Measurements from ENCODE around the gene C3orf20. TPM values are rescaled to one million over a fixed set of nuclear protein-coding genes. Genes with fewer than 3 reads are reported as not detected.

C3orf20 gene
- total and polyA plus RNA-seq, 2 of the 4 experiments (the other 2 are of a cell fraction), result not detected

DNA sequence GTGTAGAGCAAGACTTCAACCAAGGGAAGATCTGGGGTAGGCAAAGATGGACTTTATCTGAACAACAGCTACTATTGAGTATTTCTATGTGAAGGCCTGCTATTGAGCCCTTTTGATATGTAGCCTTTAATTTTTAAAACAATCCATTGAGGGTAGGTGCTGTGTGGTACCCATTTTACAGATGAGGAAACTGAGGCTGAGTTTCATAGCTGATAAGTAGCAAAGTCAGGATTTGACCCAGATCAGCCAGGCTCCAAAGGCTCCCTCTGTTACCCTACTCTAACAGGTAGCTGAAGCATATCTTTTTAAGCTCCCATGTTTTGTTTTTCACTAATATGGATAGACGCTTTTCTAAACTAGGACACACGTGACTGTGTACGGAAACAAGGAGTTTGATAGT lies 141.4 kb downstream of the C3orf20 start:
- 80% methylated on average over 2 of the region's 3 CpGs; no CpG with 5 or more reads in 1 of the 2 experiments for WGBS, 2 experiments (ENCODE audit: extremely low coverage in 2 of 2, insufficient read length in 1 of 2)
- Histone ChIP-seq H3K9me3 (ENCODE audit: control insufficient read depth, insufficient read depth, low read length) (no peaks in the 10 kb centered on the region), H3K27me3 (ENCODE audit: control insufficient read depth, insufficient read depth, low read length) (peaks cover 21% of the 10 kb centered on the region), H3K27ac (ENCODE audit: insufficient read depth, low read length) (no peak overlapping the region), H2AK9ac (replicated peaks; ENCODE audit: low read depth, low read length, poor library complexity) (no peak overlapping the region), H3K4me1 (ENCODE audit: control insufficient read depth, insufficient read depth, low read length) (no peaks in the 10 kb centered on the region), H2BK120ac (ENCODE audit: low read depth, low read length) (no peak overlapping the region), H3K4me3 (ENCODE audit: insufficient read depth, low read depth, low read length) (no peak overlapping the region), H3K4ac (ENCODE audit: low read depth, low read length) (no peak overlapping the region), H2BK15ac (ENCODE audit: low read depth, low read length) (no peak overlapping the region), H2AK5ac (ENCODE audit: low read depth, low read length) (no peak overlapping the region), H3K14ac (replicated peaks; ENCODE audit: low read depth, low read length) (no peak overlapping the region), H2BK20ac (ENCODE audit: low read depth, low read length) (no peak overlapping the region), H4K8ac (ENCODE audit: low read depth in 2 of 2, low read length in 2 of 2) (no peak overlapping the region), H3K4me2 (ENCODE audit: low read depth, low read length) (no peak overlapping the region), H4K20me1 (ENCODE audit: insufficient read depth, low read length) (no peaks in the 10 kb centered on the region), H4K5ac (ENCODE audit: low read depth, low read length) (no peak overlapping the region), H3K23ac (ENCODE audit: low read depth, low read length) (no peak overlapping the region), H3K56ac (ENCODE audit: extremely low read depth, insufficient read depth, low read length) (no peak overlapping the region), H3K18ac (ENCODE audit: low read depth, low read length) (no peak overlapping the region), H4K91ac (ENCODE audit: insufficient read depth, low read depth, low read length) (no peak overlapping the region), H2AFZ (replicated peaks; ENCODE audit: low read length, poor library complexity) (no peak overlapping the region), H3K36me3 (ENCODE audit: control insufficient read depth, insufficient read depth, low read length) (no peaks in the 10 kb centered on the region), H3K9me1 (ENCODE audit: insufficient read depth, low read length) (no peaks in the 10 kb centered on the region), H3K79me1 (ENCODE audit: low read depth in 1 of 2, low read length in 2 of 2) (no peaks in the 10 kb centered on the region), H3K9ac (ENCODE audit: low read depth, low read length) (no peak overlapping the region), H2BK5ac (ENCODE audit: low read depth, low read length, poor library complexity, severe bottlenecking) (no peak overlapping the region)
- intact Hi-C loops (cut with micrococcal nuclease), result no loop called here
- no peak for ATAC-seq (ENCODE audit: low read depth)
- TF ChIP-seq MXI1 (IDR thresholded peaks at IDR 0.05; ENCODE audit: borderline replicate concordance, low read depth, low read length) (no peak), CEBPB (IDR thresholded peaks at IDR 0.05; ENCODE audit: low read depth, low read length) (no peak), RCOR1 (IDR thresholded peaks at IDR 0.05; ENCODE audit: insufficient replicate concordance, low read length) (no peak), NFE2L2 (IDR thresholded peaks at IDR 0.05; ENCODE audit: low read depth, low read length) (no peak), BHLHE40 (IDR thresholded peaks at IDR 0.05; ENCODE audit: low read depth, low read length) (no peak), MAZ (IDR thresholded peaks at IDR 0.05; ENCODE audit: borderline replicate concordance, low read depth, low read length) (no peak), POLR2A (IDR thresholded peaks at IDR 0.05; ENCODE audit: low read depth, low read length) (no peak), SMC3 (IDR thresholded peaks at IDR 0.05; ENCODE audit: low read depth, low read length) (no peak), RAD21 (IDR thresholded peaks at IDR 0.05; ENCODE audit: low read length) (no peak), MAFK (IDR thresholded peaks at IDR 0.05; ENCODE audit: low read depth, low read length) (no peak), RFX5 (IDR thresholded peaks at IDR 0.05; ENCODE audit: low read depth, low read length) (no peak), CHD1 (IDR thresholded peaks at IDR 0.05; ENCODE audit: low read depth, low read length) (no peak), FOS (IDR thresholded peaks at IDR 0.05; ENCODE audit: low read depth, low read length) (no peak)
- TF ChIP-seq, protein P1, sequence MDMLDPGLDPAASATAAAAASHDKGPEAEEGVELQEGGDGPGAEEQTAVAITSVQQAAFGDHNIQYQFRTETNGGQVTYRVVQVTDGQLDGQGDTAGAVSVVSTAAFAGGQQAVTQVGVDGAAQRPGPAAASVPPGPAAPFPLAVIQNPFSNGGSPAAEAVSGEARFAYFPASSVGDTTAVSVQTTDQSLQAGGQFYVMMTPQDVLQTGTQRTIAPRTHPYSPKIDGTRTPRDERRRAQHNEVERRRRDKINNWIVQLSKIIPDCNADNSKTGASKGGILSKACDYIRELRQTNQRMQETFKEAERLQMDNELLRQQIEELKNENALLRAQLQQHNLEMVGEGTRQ (IDR thresholded peaks at IDR 0.05; ENCODE audit: low read depth, low read length), result no peak
- TF ChIP-seq, protein P2, sequence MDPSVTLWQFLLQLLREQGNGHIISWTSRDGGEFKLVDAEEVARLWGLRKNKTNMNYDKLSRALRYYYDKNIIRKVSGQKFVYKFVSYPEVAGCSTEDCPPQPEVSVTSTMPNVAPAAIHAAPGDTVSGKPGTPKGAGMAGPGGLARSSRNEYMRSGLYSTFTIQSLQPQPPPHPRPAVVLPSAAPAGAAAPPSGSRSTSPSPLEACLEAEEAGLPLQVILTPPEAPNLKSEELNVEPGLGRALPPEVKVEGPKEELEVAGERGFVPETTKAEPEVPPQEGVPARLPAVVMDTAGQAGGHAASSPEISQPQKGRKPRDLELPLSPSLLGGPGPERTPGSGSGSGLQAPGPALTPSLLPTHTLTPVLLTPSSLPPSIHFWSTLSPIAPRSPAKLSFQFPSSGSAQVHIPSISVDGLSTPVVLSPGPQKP (IDR thresholded peaks at IDR 0.05; ENCODE audit: borderline replicate concordance, low read depth, low read length), result no peak
- TF ChIP-seq, protein P3, sequence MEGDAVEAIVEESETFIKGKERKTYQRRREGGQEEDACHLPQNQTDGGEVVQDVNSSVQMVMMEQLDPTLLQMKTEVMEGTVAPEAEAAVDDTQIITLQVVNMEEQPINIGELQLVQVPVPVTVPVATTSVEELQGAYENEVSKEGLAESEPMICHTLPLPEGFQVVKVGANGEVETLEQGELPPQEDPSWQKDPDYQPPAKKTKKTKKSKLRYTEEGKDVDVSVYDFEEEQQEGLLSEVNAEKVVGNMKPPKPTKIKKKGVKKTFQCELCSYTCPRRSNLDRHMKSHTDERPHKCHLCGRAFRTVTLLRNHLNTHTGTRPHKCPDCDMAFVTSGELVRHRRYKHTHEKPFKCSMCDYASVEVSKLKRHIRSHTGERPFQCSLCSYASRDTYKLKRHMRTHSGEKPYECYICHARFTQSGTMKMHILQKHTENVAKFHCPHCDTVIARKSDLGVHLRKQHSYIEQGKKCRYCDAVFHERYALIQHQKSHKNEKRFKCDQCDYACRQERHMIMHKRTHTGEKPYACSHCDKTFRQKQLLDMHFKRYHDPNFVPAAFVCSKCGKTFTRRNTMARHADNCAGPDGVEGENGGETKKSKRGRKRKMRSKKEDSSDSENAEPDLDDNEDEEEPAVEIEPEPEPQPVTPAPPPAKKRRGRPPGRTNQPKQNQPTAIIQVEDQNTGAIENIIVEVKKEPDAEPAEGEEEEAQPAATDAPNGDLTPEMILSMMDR (conservative IDR thresholded peaks at IDR 0.05; ENCODE audit: low read depth, low read length), result no peak
- ChIA-PET POLR2A (ENCODE audit: unreplicated experiment) (no interaction called here), CTCF (interaction anchor here (0.7 kb wide), 1 partner anchor 155 kb away, joined by 3 read pairs; no protein-coding TSS in a partner anchor)
- in situ Hi-C loops (cut with MboI; ENCODE audit: low sequenced_read_pairs), result no loop called here
- DNase-seq, result no peak
- dilution Hi-C loops (cut with HindIII; ENCODE audit: low sequenced_read_pairs, unreplicated experiment), result no loop called here
- BruUV-seq (replicated peaks), result no TSS peak
